SH-SY5Y (cell line): Measurements from ENCODE around the gene EVC2.

Source experiments
- GATA2 ChIP-seq: IDR thresholded peaks from 2 replicates; pipeline ENCODE4 v1.6.1; 2011; ENCODE audit warnings: mild to moderate bottlenecking, low read depth, low read length
- GATA3 ChIP-seq: IDR thresholded peaks from 2 replicates; pipeline ENCODE4 v1.6.1; 2011; ENCODE audit warnings: low read depth, mild to moderate bottlenecking, low read length, moderate library complexity

- TF ChIP-seq GATA3, result no peak
- no peak for TF ChIP-seq GATA2
Observed at GRCh38 chr4:5661237-5661636, 47.1 kb downstream of the EVC2 start.
